ENCODE data around the gene C16orf78. TPM values are rescaled to one million over a fixed set of nuclear protein-coding genes. Genes with fewer than 3 reads are reported as not detected.

The C16orf78 gene
- polyA plus RNA-seq, 3 donors, result not detected

GRCh38 chr16:49345829-49346228, 27.8 kb upstream of the C16orf78 start:
- peaks cover 1 to 10% (median 7%) of the 10 kb centered on the region in 3 donors for H3K27me3 Mint-ChIP-seq (ENCODE audit: low read depth in 3 of 3)

GRCh38 chr16:49346459-49346858, 27.1 kb upstream of the C16orf78 start:
- no peaks in the 10 kb centered on the region for H3K4me1 ChIP-seq (ENCODE audit: control insufficient read depth in 1 of 2, insufficient read depth in 2 of 2, low read length in 2 of 2)
- H3K9ac ChIP-seq (ENCODE audit: insufficient read depth, low read length, poor library complexity, severe bottlenecking), result no peak overlapping the region
- intact Hi-C loops (cut with micrococcal nuclease), result no loop called here
- H3K4me2 ChIP-seq (replicated peaks; ENCODE audit: extremely low read depth, low read length, poor library complexity, severe bottlenecking), result no peak overlapping the region
- H3K4me3 ChIP-seq (replicated peaks in 1 of 3; ENCODE audit: low read depth in 2 of 3, low read length in 3 of 3), result no peak overlapping the region
- Mint-ChIP-seq H3K27me3 (ENCODE audit: low read depth in 3 of 3) (peaks cover 3 to 13% (median 12%) of the 10 kb centered on the region in 3 donors), H3K9me3 (no peaks in the 10 kb centered on the region), H3K4me1 (no peaks in the 10 kb centered on the region), H3K27ac (no peak overlapping the region), H3K4me3 (no peak overlapping the region), H3K36me3 (no peaks in the 10 kb centered on the region)
- no peaks in the 10 kb centered on the region for H3K79me2 ChIP-seq (ENCODE audit: insufficient read depth, low read length)
- no CpG with 5 or more reads among the region's 2 CpGs for WGBS (ENCODE audit: insufficient coverage)
- H3K27ac ChIP-seq (ENCODE audit: low read depth in 1 of 2, low read length in 2 of 2), result no peak overlapping the region
- no peak for DNase-seq
- no peak overlapping the region for H2AFZ ChIP-seq (ENCODE audit: insufficient read depth, low read depth, low read length, poor library complexity, severe bottlenecking)
- no peaks in the 10 kb centered on the region for H4K20me1 ChIP-seq (ENCODE audit: insufficient read depth, low read length)
- no peak for TF ChIP-seq CTCF (IDR thresholded peaks at IDR 0.05)
- no peaks in the 10 kb centered on the region for H3K36me3 ChIP-seq (replicated peaks in 1 of 2; ENCODE audit: control insufficient read depth in 1 of 2, insufficient read depth in 2 of 2, low read length in 2 of 2)
- H3K27me3 ChIP-seq (ENCODE audit: control insufficient read depth in 2 of 2, insufficient read depth in 2 of 2, low read length in 2 of 2), result no peaks in the 10 kb centered on the region
- no peaks in the 10 kb centered on the region for H3K9me3 ChIP-seq (replicated peaks in 1 of 2; ENCODE audit: control insufficient read depth in 1 of 2, insufficient read depth in 1 of 2, low read length in 2 of 2)

More at GRCh38 chr16:49345829-49346228, 27.8 kb upstream of the C16orf78 start:
- intact Hi-C loops (cut with micrococcal nuclease), result no loop called here
- Mint-ChIP-seq H3K4me3 (no peak overlapping the region), H3K4me1 (no peaks in the 10 kb centered on the region), H3K9me3 (no peaks in the 10 kb centered on the region), H3K36me3 (no peaks in the 10 kb centered on the region), H3K27ac (no peak overlapping the region)
- no peak for TF ChIP-seq CTCF (IDR thresholded peaks at IDR 0.05)
- Histone ChIP-seq H3K9me3 (replicated peaks in 1 of 2; ENCODE audit: control insufficient read depth in 1 of 2, insufficient read depth in 1 of 2, low read length in 2 of 2) (no peaks in the 10 kb centered on the region), H3K4me1 (ENCODE audit: control insufficient read depth in 1 of 2, insufficient read depth in 2 of 2, low read length in 2 of 2) (no peaks in the 10 kb centered on the region), H3K4me2 (replicated peaks; ENCODE audit: extremely low read depth, low read length, poor library complexity, severe bottlenecking) (no peak overlapping the region), H3K4me3 (replicated peaks in 1 of 3; ENCODE audit: low read depth in 2 of 3, low read length in 3 of 3) (no peak overlapping the region), H2AFZ (ENCODE audit: insufficient read depth, low read depth, low read length, poor library complexity, severe bottlenecking) (no peak overlapping the region), H3K27ac (ENCODE audit: low read depth in 1 of 2, low read length in 2 of 2) (no peak overlapping the region), H3K36me3 (replicated peaks in 1 of 2; ENCODE audit: control insufficient read depth in 1 of 2, insufficient read depth in 2 of 2, low read length in 2 of 2) (no peaks in the 10 kb centered on the region), H3K79me2 (ENCODE audit: insufficient read depth, low read length) (no peaks in the 10 kb centered on the region), H3K27me3 (ENCODE audit: control insufficient read depth in 2 of 2, insufficient read depth in 2 of 2, low read length in 2 of 2) (no peaks in the 10 kb centered on the region), H3K9ac (ENCODE audit: insufficient read depth, low read length, poor library complexity, severe bottlenecking) (no peak overlapping the region), H4K20me1 (ENCODE audit: insufficient read depth, low read length) (no peaks in the 10 kb centered on the region)
- no peak for DNase-seq
- no CpG with 5 or more reads among the region's 4 CpGs for WGBS (ENCODE audit: insufficient coverage)
